Ovary (tissue), 3 donors: ENCODE measurements around the gene SENP7.

ENCODE experiments used
- EP300 ChIP-seq: sonication (generic); formaldehyde crosslinking; IDR thresholded peaks from one replicate; pipeline ENCODE4 v1.6.1; 2017; ENCODE audit warnings: antibody characterized with exemption
- POLR2A ChIP-seq: fragments of 450-650 bp; IDR thresholded peaks from one replicate; pipeline ENCODE4 v1.6.1; 2017; ENCODE audit warnings: antibody characterized with exemption, mild to moderate bottlenecking, moderate library complexity
- TF ChIP-seq, protein P1 (sequence below), 3 donors: fragments of 450-650 bp in 2 of 3; fragments of 200-600 bp in 1 of 3; IDR thresholded peaks; one replicate each; pipeline versions ENCODE4 v1.5.1 to v1.8.0; 2016 to 2022; ENCODE audit warnings: antibody characterized with exemption in 3 of 3, mild to moderate bottlenecking in 1 of 3
- donor health status: DM: no; HTN: no; CAD: no.

DNA sequence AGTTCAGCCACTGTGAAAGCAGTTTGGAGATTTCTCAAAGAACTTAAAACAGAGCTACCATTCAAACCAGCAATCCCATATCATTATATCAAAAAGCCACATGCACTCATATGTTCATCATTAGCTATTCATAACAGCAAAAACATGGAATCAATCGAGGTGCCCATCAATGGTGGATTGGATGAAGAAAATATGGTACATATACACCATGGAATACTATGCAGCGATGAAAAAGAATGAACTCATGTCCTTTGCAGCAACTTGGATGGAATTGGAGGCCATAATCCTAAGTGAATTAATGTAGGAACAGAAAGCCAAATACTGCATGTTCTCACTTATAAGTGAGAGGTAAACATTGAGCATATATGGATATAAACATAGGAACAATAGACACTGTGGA lies 224.7 kb downstream of the SENP7 start:
- TF ChIP-seq, protein P1, sequence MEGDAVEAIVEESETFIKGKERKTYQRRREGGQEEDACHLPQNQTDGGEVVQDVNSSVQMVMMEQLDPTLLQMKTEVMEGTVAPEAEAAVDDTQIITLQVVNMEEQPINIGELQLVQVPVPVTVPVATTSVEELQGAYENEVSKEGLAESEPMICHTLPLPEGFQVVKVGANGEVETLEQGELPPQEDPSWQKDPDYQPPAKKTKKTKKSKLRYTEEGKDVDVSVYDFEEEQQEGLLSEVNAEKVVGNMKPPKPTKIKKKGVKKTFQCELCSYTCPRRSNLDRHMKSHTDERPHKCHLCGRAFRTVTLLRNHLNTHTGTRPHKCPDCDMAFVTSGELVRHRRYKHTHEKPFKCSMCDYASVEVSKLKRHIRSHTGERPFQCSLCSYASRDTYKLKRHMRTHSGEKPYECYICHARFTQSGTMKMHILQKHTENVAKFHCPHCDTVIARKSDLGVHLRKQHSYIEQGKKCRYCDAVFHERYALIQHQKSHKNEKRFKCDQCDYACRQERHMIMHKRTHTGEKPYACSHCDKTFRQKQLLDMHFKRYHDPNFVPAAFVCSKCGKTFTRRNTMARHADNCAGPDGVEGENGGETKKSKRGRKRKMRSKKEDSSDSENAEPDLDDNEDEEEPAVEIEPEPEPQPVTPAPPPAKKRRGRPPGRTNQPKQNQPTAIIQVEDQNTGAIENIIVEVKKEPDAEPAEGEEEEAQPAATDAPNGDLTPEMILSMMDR (IDR thresholded peaks at IDR 0.05): no peak
- TF ChIP-seq POLR2A (no peak), EP300 (no peak)
